Adrenal gland (tissue), 5 donors: ENCODE results near the gene RNF214.

Experiments
- POLR2A ChIP-seq, 2 donors: fragments of 450-650 bp; IDR thresholded peaks; one replicate each; pipeline ENCODE4 v1.6.1; 2017; ENCODE audit warnings: antibody characterized with exemption in 2 of 2, mild to moderate bottlenecking in 2 of 2, moderate library complexity in 1 of 2
- TF ChIP-seq, protein P1 (sequence below), 6 experiments: fragments of 450-650 bp in 4 of 6; fragments of 200-600 bp in 2 of 6; sonication (generic) in 1 of 6; IDR thresholded peaks; 1 replicate in 5 of 6; 2 replicates in 1 of 6; pipeline versions ENCODE4 v1.5.1 to v1.8.0; 2016 to 2021; ENCODE audit warnings: antibody characterized with exemption in 6 of 6, mild to moderate bottlenecking in 2 of 6, moderate library complexity in 1 of 6
- donor health status: DM: no; HTN: no; CAD: no.

DNA sequence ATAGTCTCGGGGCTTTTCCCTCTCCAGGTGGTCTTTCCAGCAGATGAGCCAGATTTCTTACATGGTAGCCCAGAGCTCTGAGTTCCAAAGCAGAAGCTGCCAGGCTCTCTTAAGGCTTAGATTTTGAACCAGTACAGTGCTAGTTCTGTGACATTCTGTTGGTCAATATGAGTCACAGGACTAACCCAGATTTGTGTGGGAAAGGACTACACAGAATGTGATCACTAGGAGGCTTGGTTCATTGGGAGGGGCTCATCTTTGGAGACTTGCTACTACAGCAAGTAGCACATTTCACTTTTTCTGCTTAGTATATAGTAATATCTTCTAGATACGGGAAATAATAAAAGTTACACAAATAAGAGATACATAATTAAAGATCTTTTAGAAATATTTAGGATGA is 24.1 kb downstream of the RNF214 start:
- TF ChIP-seq, protein P1, sequence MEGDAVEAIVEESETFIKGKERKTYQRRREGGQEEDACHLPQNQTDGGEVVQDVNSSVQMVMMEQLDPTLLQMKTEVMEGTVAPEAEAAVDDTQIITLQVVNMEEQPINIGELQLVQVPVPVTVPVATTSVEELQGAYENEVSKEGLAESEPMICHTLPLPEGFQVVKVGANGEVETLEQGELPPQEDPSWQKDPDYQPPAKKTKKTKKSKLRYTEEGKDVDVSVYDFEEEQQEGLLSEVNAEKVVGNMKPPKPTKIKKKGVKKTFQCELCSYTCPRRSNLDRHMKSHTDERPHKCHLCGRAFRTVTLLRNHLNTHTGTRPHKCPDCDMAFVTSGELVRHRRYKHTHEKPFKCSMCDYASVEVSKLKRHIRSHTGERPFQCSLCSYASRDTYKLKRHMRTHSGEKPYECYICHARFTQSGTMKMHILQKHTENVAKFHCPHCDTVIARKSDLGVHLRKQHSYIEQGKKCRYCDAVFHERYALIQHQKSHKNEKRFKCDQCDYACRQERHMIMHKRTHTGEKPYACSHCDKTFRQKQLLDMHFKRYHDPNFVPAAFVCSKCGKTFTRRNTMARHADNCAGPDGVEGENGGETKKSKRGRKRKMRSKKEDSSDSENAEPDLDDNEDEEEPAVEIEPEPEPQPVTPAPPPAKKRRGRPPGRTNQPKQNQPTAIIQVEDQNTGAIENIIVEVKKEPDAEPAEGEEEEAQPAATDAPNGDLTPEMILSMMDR (IDR thresholded peaks at IDR 0.05): no peak
- no peak for TF ChIP-seq POLR2A (IDR thresholded peaks at IDR 0.05)
